Naive thymus-derived CD4-positive, alpha-beta T cell (primary cell): Measurements from ENCODE around the gene LCE1F. TPM values are rescaled to one million over a fixed set of nuclear protein-coding genes. Genes with fewer than 3 reads are reported as not detected.

Source experiments
- ATAC-seq: fragments of 150-1000 bp; cut with Tn5 transposase; 2 replicates; pipeline ENCODE4 v1.10.0; 2021; ENCODE audit warnings: mild to moderate bottlenecking, moderate library complexity
- CTCF ChIA-PET: fragments of 350-600 bp; sonication (Branson Sonifier 250); formaldehyde crosslinking; loops from one replicate; lab custom pipeline; 2021; ENCODE audit warnings: antibody characterized with exemption; lab: Charles Lee
- POLR2A ChIA-PET: fragments of 350-600 bp; sonication (Branson Sonifier 250); formaldehyde crosslinking; loops from one replicate; lab custom pipeline; 2021; ENCODE audit warnings: antibody characterized with exemption, inconsistent platforms; lab: Charles Lee
- DNase-seq, 9 donors: peaks; one replicate each; pipeline versions ENCODE4 v3.0.0 to v3.0.0-alpha.2; 2020 to 2022; ENCODE audit warnings: mixed read lengths in 1 of 9
- H3K27ac ChIP-seq: one replicate; pipeline ENCODE4 v1.7.0; 2013; ENCODE audit warnings: mild to moderate bottlenecking, low read depth, low read length, moderate library complexity
- H3K27me3 ChIP-seq, 2 donors: one replicate each; pipeline ENCODE4 v1.7.0; 2013; ENCODE audit warnings: low read length in 2 of 2, mild to moderate bottlenecking in 2 of 2, moderate library complexity in 2 of 2; ENCODE audit not compliant: control insufficient read depth in 2 of 2, insufficient read depth in 2 of 2
- H3K36me3 ChIP-seq, 3 experiments: 1 replicate in 2 of 3; 2 replicates in 1 of 3; pipeline ENCODE4 v1.7.0; 2013; ENCODE audit warnings: low read length in 3 of 3, mild to moderate bottlenecking in 3 of 3, moderate library complexity in 1 of 3; ENCODE audit not compliant: insufficient read depth in 3 of 3, control insufficient read depth in 2 of 3
- H3K4me1 ChIP-seq, 2 donors: one replicate each; pipeline ENCODE4 v1.7.0; 2013; ENCODE audit warnings: low read length in 2 of 2, mild to moderate bottlenecking in 2 of 2, moderate library complexity in 1 of 2; ENCODE audit not compliant: control insufficient read depth in 2 of 2, insufficient read depth in 2 of 2
- H3K4me3 ChIP-seq: 2 replicates; pipeline ENCODE4 v1.7.0; 2013; ENCODE audit warnings: mild to moderate bottlenecking, low read length
- H3K9me3 ChIP-seq, 3 experiments: 1 replicate in 2 of 3; 2 replicates in 1 of 3; pipeline ENCODE4 v1.7.0; 2013; ENCODE audit warnings: low read length in 3 of 3; ENCODE audit not compliant: control insufficient read depth in 2 of 3
- H3K27ac Mint-ChIP-seq, 9 donors: one replicate each; pipeline ENCODE4 v1.8.0; 2020 to 2022; ENCODE audit warnings: mixed read lengths in 9 of 9, mild to moderate bottlenecking in 8 of 9, moderate library complexity in 5 of 9, inconsistent platforms in 2 of 9
- H3K27me3 Mint-ChIP-seq, 5 donors: one replicate each; pipeline ENCODE4 v1.8.0; 2021 to 2022; ENCODE audit warnings: mixed read lengths in 5 of 5, mild to moderate bottlenecking in 1 of 5
- H3K36me3 Mint-ChIP-seq, 5 donors: one replicate each; pipeline ENCODE4 v1.8.0; 2020 to 2022; ENCODE audit warnings: mixed read lengths in 5 of 5, mild to moderate bottlenecking in 3 of 5, inconsistent platforms in 1 of 5
- H3K4me1 Mint-ChIP-seq, 7 donors: one replicate each; pipeline ENCODE4 v1.8.0; 2020 to 2022; ENCODE audit warnings: mixed read lengths in 7 of 7, mild to moderate bottlenecking in 3 of 7, inconsistent platforms in 1 of 7
- H3K4me3 Mint-ChIP-seq, 10 donors: one replicate each; pipeline ENCODE4 v1.8.0; 2020 to 2022; ENCODE audit warnings: mild to moderate bottlenecking in 10 of 10, mixed read lengths in 10 of 10, moderate library complexity in 6 of 10, inconsistent platforms in 2 of 10
- H3K9me3 Mint-ChIP-seq, 11 donors: one replicate each; pipeline ENCODE4 v1.8.0; 2020 to 2022; ENCODE audit warnings: mixed read lengths in 11 of 11, mild to moderate bottlenecking in 4 of 11, inconsistent platforms in 1 of 11, moderate library complexity in 1 of 11
- intact Hi-C, 2 donors: fragments of 100-400 bp; cut with micrococcal nuclease; formaldehyde crosslinking; loops; one replicate each; pipeline ENCODE4 v1.15.1; 2023
- polyA plus RNA-seq, 2 donors: library from polyadenylated mRNA; unstranded; fragments of 300-500 nt; fragmentation: Illumina TruSeq; gene quantifications; one replicate each; pipeline ENCODE4 v1.2.3, GENCODE V29; 2021
- total RNA-seq, 6 experiments: library from RNA in 5 of 6; stranded (reverse) in 5 of 6; gene quantifications; 1 replicate in 5 of 6; 2 replicates in 1 of 6; pipeline ENCODE4 v1.2.3 and lab custom pipeline; 2021 to 2026

Gene LCE1F
- total and polyA plus RNA-seq, 7 experiments from 2014 or later, result not detected

- Histone ChIP-seq H3K4me1 (no peaks in the 10 kb centered on the region), H3K36me3 (no peaks in the 10 kb centered on the region), H3K9me3 (no peaks in the 10 kb centered on the region), H3K27me3 (no peaks in the 10 kb centered on the region), H3K4me3 (no peak overlapping the region), H3K27ac (no peak overlapping the region)
- Mint-ChIP-seq H3K27me3 (peaks cover 9 to 61% (median 46%) of the 10 kb centered on the region in 5 donors), H3K27ac (no peak overlapping the region), H3K4me1 (no peaks in the 10 kb centered on the region), H3K36me3 (no peaks in the 10 kb centered on the region), H3K9me3 (peaks cover 0 to 4% (median 0%) of the 10 kb centered on the region in 11 donors), H3K4me3 (no peak overlapping the region)
- no peak for DNase-seq
- CTCF ChIA-PET, result no interaction called here
- intact Hi-C loops, result no loop called here
- no peak for ATAC-seq
- POLR2A ChIA-PET, result no interaction called here
These were observed 18.1 kb upstream of the LCE1F start for GRCh38 chr1:152756872-152757271.

GRCh38 chr1:152757747-152758146 lies 17.2 kb upstream of the LCE1F start, which contains the start of gene KPRP:
Gene KPRP, plus strand, starts transcription at chr1:152758025. Its CDS starts 1,564 bp downstream, at chr1:152759589.
- Histone ChIP-seq H3K4me3 (no peak within 1 kb of the TSS), H3K9me3 (no peaks in the 10 kb centered on the region), H3K4me1 (no peaks in the 10 kb centered on the region), H3K27me3 (no peaks in the 10 kb centered on the region), H3K36me3 (no peaks in the 10 kb centered on the region), H3K27ac (no peak within 1 kb of the TSS)
- ChIA-PET CTCF (no interaction called here), POLR2A (no interaction called here)
- no peak within 1 kb of the TSS for H3K4me3 Mint-ChIP-seq
- no peak within 1 kb of the TSS for H3K27ac Mint-ChIP-seq
- no peaks in the 10 kb centered on the region for H3K36me3 Mint-ChIP-seq
- peaks cover 4 to 65% (median 45%) of the 10 kb centered on the region in 5 donors for H3K27me3 Mint-ChIP-seq
- intact Hi-C loops, result no loop called here
- peaks cover 0 to 4% (median 0%) of the 10 kb centered on the region in 11 donors for H3K9me3 Mint-ChIP-seq
- ATAC-seq (no peak), DNase-seq (no peak)
- no peaks in the 10 kb centered on the region for H3K4me1 Mint-ChIP-seq

- no peaks in the 10 kb centered on the region for H3K36me3 Mint-ChIP-seq
- no peaks in the 10 kb centered on the region for H3K4me1 Mint-ChIP-seq
- no peak overlapping the region for H3K27ac Mint-ChIP-seq
- CTCF ChIA-PET, result no interaction called here
- H3K9me3 Mint-ChIP-seq, result peaks cover 0 to 4% (median 0%) of the 10 kb centered on the region in 11 donors
- H3K4me3 Mint-ChIP-seq, result no peak overlapping the region
- Histone ChIP-seq H3K4me1 (no peaks in the 10 kb centered on the region), H3K27me3 (no peaks in the 10 kb centered on the region), H3K9me3 (no peaks in the 10 kb centered on the region), H3K4me3 (no peak overlapping the region), H3K36me3 (no peaks in the 10 kb centered on the region), H3K27ac (no peak overlapping the region)
- peaks cover 0 to 64% (median 43%) of the 10 kb centered on the region in 5 donors for H3K27me3 Mint-ChIP-seq
- POLR2A ChIA-PET, result no interaction called here
- intact Hi-C loops, result no loop called here
- ATAC-seq (no peak), DNase-seq (no peak)
These were observed 16.3 kb upstream of the LCE1F start for GRCh38 chr1:152758636-152759035.

GRCh38 chr1:152759453-152760173 lies 15.3 kb upstream of the LCE1F start:
- no peaks in the 10 kb centered on the region for H3K36me3 ChIP-seq
- intact Hi-C loops, result no loop called here
- no peak for ATAC-seq

GRCh38 chr1:152760551-152761190 lies 14.3 kb upstream of the LCE1F start:
- no peak overlapping the region for H3K27ac ChIP-seq
- peaks cover 0 to 3% (median 0%) of the 10 kb centered on the region in 5 donors for H3K36me3 Mint-ChIP-seq
- POLR2A ChIA-PET, result no interaction called here
- DNase-seq (no peak), ATAC-seq (no peak)
- no peak overlapping the region for H3K27ac Mint-ChIP-seq
- H3K4me1 ChIP-seq, result no peaks in the 10 kb centered on the region
- H3K27me3 ChIP-seq, result no peaks in the 10 kb centered on the region
- peaks cover 0 to 3% (median 0%) of the 10 kb centered on the region in 11 donors for H3K9me3 Mint-ChIP-seq
- peaks cover 0 to 62% (median 38%) of the 10 kb centered on the region in 5 donors for H3K27me3 Mint-ChIP-seq
- intact Hi-C loops, result no loop called here
- no peaks in the 10 kb centered on the region for H3K4me1 Mint-ChIP-seq
- H3K4me3 Mint-ChIP-seq, result no peak overlapping the region
- CTCF ChIA-PET, result no interaction called here
- H3K9me3 ChIP-seq, result no peaks in the 10 kb centered on the region
- no peaks in the 10 kb centered on the region for H3K36me3 ChIP-seq
- no peak overlapping the region for H3K4me3 ChIP-seq

More at GRCh38 chr1:152759453-152760173, 15.3 kb upstream of the LCE1F start:
- ChIA-PET CTCF (no interaction called here), POLR2A (no interaction called here)
- no peaks in the 10 kb centered on the region for H3K9me3 ChIP-seq
- H3K27ac ChIP-seq, result no peak overlapping the region
- no peak overlapping the region for H3K4me3 Mint-ChIP-seq
- no peaks in the 10 kb centered on the region for H3K4me1 Mint-ChIP-seq
- H3K4me3 ChIP-seq, result no peak overlapping the region
- no peaks in the 10 kb centered on the region for H3K4me1 ChIP-seq
- no peak overlapping the region for H3K27ac Mint-ChIP-seq
- H3K9me3 Mint-ChIP-seq, result peaks cover 0 to 4% (median 0%) of the 10 kb centered on the region in 11 donors
- no peaks in the 10 kb centered on the region for H3K27me3 ChIP-seq
- H3K36me3 Mint-ChIP-seq, result no peaks in the 10 kb centered on the region
- no peak for DNase-seq
- H3K27me3 Mint-ChIP-seq, result peaks cover 0 to 66% (median 40%) of the 10 kb centered on the region in 5 donors

GRCh38 chr1:152761609-152762213 lies 13.2 kb upstream of the LCE1F start:
- H3K27ac ChIP-seq, result no peak overlapping the region
- H3K27me3 Mint-ChIP-seq, result peaks cover 0 to 53% (median 38%) of the 10 kb centered on the region in 5 donors

More at GRCh38 chr1:152761609-152762213, 13.2 kb upstream of the LCE1F start:
- Histone ChIP-seq H3K9me3 (no peaks in the 10 kb centered on the region), H3K4me1 (no peaks in the 10 kb centered on the region), H3K4me3 (no peak overlapping the region), H3K27me3 (no peaks in the 10 kb centered on the region), H3K36me3 (no peaks in the 10 kb centered on the region)
- POLR2A ChIA-PET, result no interaction called here
- Mint-ChIP-seq H3K36me3 (peaks cover 0 to 3% (median 0%) of the 10 kb centered on the region in 5 donors), H3K4me1 (no peaks in the 10 kb centered on the region), H3K9me3 (no peaks in the 10 kb centered on the region), H3K27ac (no peak overlapping the region), H3K4me3 (no peak overlapping the region)
- ATAC-seq (no peak), DNase-seq (no peak)
- CTCF ChIA-PET, result no interaction called here
- intact Hi-C loops, result no loop called here
